AG04450 (cell line): ENCODE data around the gene OGFOD2. TPM values are rescaled to one million over a fixed set of nuclear protein-coding genes. Genes with fewer than 3 reads are reported as not detected.

Source experiments
- CTCF ChIA-PET: fragments of 300-600, 350-600 bp; formaldehyde crosslinking; extraction: SDS; loops from one replicate; lab custom pipeline; 2022; ENCODE audit warnings: antibody characterized with exemption, inconsistent platforms; lab: Charles Lee
- POLR2A ChIA-PET: fragments of 350-600 bp; formaldehyde crosslinking; extraction: SDS; loops from one replicate; lab custom pipeline; 2021; ENCODE audit warnings: antibody characterized with exemption, inconsistent platforms; lab: Yijun Ruan, JAX
- DNase-seq: peaks from one replicate; pipeline ENCODE4 v3.0.0-alpha.2; 2011; ENCODE audit warnings: low read depth, low spot score
- H3K27ac ChIP-seq: one replicate; pipeline ENCODE4 v1.5.1; 2012; ENCODE audit warnings: low read depth, low read length, control low read depth
- H3K27me3 ChIP-seq: one replicate; pipeline ENCODE4 v1.6.0; 2012; ENCODE audit warnings: low read length; ENCODE audit not compliant: control insufficient read depth, insufficient read depth
- H3K4me3 ChIP-seq: 2 replicates; pipeline ENCODE4 v1.5.1; 2011; ENCODE audit warnings: mild to moderate bottlenecking, low read depth, low read length, control low read depth
- H3K9me3 ChIP-seq: 2 replicates; pipeline ENCODE4 v1.5.1; 2012; ENCODE audit warnings: low read length; ENCODE audit not compliant: control insufficient read depth, insufficient read depth
- polyA plus RNA-seq: library from polyadenylated mRNA; depleted of rRNA; stranded (reverse); fragments of >200 nt; gene quantifications from 2 replicates; pipeline ENCODE4 v1.2.3, GENCODE V29; 2011
- TF ChIP-seq, protein P1 (sequence below): IDR thresholded peaks from 2 replicates; pipeline ENCODE4 v1.5.1; 2011; ENCODE audit warnings: low read depth, low read length, control low read depth, inconsistent platforms

The OGFOD2 gene
- polyA plus RNA-seq, 1 experiment, result 6.1 TPM

DNA sequence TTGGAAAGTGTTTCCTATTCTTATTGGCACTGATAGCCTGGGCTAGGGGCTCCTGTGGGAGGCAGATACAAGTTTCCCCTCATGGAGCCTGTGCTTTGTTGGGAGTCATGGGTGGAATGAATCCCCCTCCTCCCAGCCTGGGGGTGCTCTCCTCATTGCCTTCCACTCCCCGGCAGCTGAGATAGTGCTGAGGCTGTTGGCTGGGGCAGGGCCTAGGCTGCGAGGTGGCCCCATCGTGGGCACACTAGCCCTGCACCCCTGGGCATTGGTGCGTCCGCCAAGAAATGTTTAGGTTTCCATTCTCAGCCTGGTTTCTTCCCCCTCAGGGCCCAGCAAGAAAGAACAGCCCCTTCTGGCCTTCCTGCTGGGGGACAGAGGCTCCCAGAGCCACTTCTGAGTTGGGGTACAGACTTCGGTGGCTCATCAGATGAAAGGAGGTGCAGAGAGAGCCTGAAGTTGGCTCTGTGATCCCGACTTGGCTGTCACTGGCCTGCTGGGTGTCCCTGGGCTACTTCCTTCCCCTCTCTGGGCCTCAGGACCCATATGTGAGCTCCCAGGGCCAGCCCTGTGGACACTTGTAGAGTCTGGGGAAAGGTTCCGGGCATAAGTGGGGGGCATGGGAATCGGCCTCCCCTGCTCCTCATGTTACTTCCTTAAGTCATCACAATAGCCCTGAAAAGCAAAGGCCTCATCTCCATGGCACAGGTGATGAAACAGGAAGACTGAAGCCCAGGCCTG is 2.8 kb downstream of the OGFOD2 start:
- no peaks in the 10 kb centered on the region for H3K27me3 ChIP-seq
- no peak overlapping the region for H3K4me3 ChIP-seq
- no peaks in the 10 kb centered on the region; the same call in 1 of the 2 replicates for H3K9me3 ChIP-seq
- TF ChIP-seq, protein P1, sequence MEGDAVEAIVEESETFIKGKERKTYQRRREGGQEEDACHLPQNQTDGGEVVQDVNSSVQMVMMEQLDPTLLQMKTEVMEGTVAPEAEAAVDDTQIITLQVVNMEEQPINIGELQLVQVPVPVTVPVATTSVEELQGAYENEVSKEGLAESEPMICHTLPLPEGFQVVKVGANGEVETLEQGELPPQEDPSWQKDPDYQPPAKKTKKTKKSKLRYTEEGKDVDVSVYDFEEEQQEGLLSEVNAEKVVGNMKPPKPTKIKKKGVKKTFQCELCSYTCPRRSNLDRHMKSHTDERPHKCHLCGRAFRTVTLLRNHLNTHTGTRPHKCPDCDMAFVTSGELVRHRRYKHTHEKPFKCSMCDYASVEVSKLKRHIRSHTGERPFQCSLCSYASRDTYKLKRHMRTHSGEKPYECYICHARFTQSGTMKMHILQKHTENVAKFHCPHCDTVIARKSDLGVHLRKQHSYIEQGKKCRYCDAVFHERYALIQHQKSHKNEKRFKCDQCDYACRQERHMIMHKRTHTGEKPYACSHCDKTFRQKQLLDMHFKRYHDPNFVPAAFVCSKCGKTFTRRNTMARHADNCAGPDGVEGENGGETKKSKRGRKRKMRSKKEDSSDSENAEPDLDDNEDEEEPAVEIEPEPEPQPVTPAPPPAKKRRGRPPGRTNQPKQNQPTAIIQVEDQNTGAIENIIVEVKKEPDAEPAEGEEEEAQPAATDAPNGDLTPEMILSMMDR, result no peak
- no peak overlapping the region for H3K27ac ChIP-seq
- DNase-seq, result no peak
- ChIA-PET POLR2A (no interaction called here), CTCF (interaction anchor here (0.5 to 2.8 kb wide), 2 partner anchors 84 to 260 kb away, joined by 3 to 11 read pairs; no protein-coding TSS in a partner anchor)

DNA sequence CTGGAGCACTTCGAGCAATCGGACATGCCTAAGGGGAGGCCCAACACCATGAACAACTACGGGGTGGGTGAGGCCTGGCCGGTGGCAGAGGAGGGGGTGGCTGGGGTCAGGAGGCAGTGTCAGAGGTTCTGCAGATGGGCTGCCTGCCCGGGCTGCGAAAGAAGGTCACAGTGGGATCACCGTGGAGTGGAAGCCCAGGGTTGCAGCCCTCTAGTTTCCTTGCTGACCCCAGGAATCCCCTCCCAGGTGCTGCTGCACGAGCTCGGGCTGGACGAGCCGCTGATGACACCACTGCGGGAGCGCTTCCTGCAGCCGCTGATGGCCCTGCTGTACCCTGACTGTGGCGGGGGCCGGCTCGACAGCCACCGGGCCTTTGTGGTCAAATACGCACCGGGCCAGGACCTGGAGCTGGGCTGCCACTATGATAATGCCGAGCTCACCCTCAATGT is 3.5 kb downstream of the OGFOD2 start:
- ChIA-PET POLR2A (interaction anchor here (2.1 kb wide), 1 partner anchor 254 kb away, joined by 17 read pairs; the partner anchor contains the start of genes MPHOSPH9 and MTRFR), CTCF (interaction anchor here (0.5 to 2.8 kb wide), 2 partner anchors 85 to 260 kb away, joined by 3 to 11 read pairs; no protein-coding TSS in a partner anchor)
- no peak overlapping the region for H3K4me3 ChIP-seq
- H3K27ac ChIP-seq, result no peak overlapping the region
- no peaks in the 10 kb centered on the region for H3K27me3 ChIP-seq
- TF ChIP-seq, protein P1, result no peak
- no peaks in the 10 kb centered on the region; the same call in 1 of the 2 replicates for H3K9me3 ChIP-seq
- DNase-seq, result no peak

DNA sequence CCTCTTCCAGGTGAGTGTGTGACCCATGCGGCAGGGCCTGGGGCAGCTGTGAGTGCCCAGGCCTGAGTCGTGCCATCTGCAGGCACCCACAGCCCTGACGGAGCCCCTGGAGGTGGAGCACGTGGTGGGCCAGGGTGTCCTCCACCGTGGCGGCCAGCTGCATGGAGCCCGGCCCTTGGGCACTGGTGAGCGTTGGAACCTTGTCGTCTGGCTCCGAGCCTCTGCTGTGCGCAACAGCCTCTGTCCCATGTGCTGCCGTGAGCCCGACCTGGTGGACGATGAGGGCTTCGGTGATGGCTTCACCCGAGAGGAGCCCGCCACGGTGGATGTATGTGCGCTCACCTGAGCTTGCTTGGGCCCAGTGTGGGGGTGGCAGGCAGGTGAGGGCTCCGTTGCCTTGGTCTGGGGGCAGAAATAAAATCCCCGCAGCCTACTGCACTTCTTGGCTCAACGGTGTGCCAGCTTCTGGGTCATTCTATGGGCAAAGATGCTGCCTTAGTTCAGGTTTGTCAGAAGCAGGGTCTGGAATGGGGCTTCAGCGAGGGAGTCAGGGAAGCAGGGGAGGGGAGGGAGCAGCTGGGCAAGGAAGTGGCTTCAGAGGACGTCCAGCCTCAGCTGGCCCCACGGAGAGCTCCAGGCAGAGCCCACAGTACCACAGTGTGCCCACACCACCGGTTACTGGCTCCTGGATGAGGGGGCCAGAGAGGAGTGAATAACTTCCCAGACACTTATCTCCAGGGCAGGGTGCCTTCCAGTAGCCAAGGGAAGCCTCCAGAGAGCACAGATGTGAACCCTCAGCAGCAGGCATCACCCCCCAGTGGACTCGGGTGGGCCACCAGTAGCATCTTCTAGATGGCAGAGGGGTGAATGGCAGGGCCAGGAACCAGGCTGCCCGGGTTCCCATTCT is 4.2 kb downstream of the OGFOD2 start:
- ChIA-PET POLR2A (interaction anchor here (1.2 to 2.1 kb wide), 2 partner anchors 64 to 253 kb away, joined by 5 to 17 read pairs; partner anchors contain the start of genes MPHOSPH9 and MTRFR), CTCF (interaction anchor here (1.5 to 2.8 kb wide), 2 partner anchors 185 to 259 kb away, joined by 3 to 11 read pairs; no protein-coding TSS in a partner anchor)
- H3K4me3 ChIP-seq, result peak overlapping the region; percentile 90
- H3K9me3 ChIP-seq, result no peaks in the 10 kb centered on the region; the same call in 1 of the 2 replicates
- DNase-seq, result no peak
- H3K27ac ChIP-seq, result no peak overlapping the region
- TF ChIP-seq, protein P1, result no peak
- no peaks in the 10 kb centered on the region for H3K27me3 ChIP-seq

DNA sequence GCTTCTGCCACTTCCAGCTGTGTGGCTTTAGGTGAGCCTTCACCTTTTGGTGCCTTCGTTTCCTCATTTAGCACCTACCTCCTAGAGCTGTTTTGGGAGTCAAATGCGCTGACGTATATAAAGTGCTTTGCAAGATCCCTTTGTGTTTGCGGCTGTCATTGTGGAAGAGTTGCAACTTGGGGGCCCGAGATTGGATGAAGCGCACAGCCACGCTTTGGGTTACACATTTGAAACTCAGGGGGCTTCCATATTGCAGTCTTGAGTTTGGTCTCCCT is 4.8 kb downstream of the OGFOD2 start:
- Histone ChIP-seq H3K9me3 (no peaks in the 10 kb centered on the region; the same call in 1 of the 2 replicates), H3K27me3 (no peaks in the 10 kb centered on the region), H3K27ac (peak overlapping the region; percentile 75), H3K4me3 (peak overlapping the region; percentile 90)
- ChIA-PET POLR2A (interaction anchor here (1.2 to 2.1 kb wide), 2 partner anchors 64 to 253 kb away, joined by 5 to 17 read pairs; partner anchors contain the start of genes MPHOSPH9 and MTRFR), CTCF (interaction anchor here (1.5 to 2.8 kb wide), 2 partner anchors 186 to 258 kb away, joined by 3 to 11 read pairs; no protein-coding TSS in a partner anchor)
- DNase-seq, result no peak
- TF ChIP-seq, protein P1, result no peak
